BLaER1 (cell line): ENCODE measurements around the gene CBLIF.
"Not testable (repeated sequence)": the region's sequence is repeated elsewhere in the genome, so short reads cannot be mapped to it uniquely, and the experiment has no call there.

Experiments used
- H3K27ac ChIP-seq: shearing (Covaris generic); formaldehyde crosslinking; 2 replicates; pipeline ENCODE4 v1.8.1; 2022
- H3K27me3 ChIP-seq: shearing (Covaris generic); formaldehyde crosslinking; 2 replicates; pipeline ENCODE4 v1.8.1; 2022
- H3K36me3 ChIP-seq: shearing (Covaris generic); formaldehyde crosslinking; 2 replicates; pipeline ENCODE4 v1.8.1; 2022
- H3K4me1 ChIP-seq: shearing (Covaris generic); formaldehyde crosslinking; 2 replicates; pipeline ENCODE4 v1.8.1; 2022
- H3K4me2 ChIP-seq: shearing (Covaris generic); formaldehyde crosslinking; 2 replicates; pipeline ENCODE4 v1.8.1; 2022
- H3K4me3 ChIP-seq: shearing (Covaris generic); formaldehyde crosslinking; 2 replicates; pipeline ENCODE4 v1.8.1; 2022
- H3K9ac ChIP-seq: shearing (Covaris generic); formaldehyde crosslinking; 2 replicates; pipeline ENCODE4 v1.8.1; 2022
- H3K9me3 ChIP-seq: shearing (Covaris generic); formaldehyde crosslinking; 2 replicates; pipeline ENCODE4 v1.8.1; 2022
- H4K20me1 ChIP-seq: shearing (Covaris generic); formaldehyde crosslinking; 2 replicates; pipeline ENCODE4 v1.8.1; 2022
- Cebpa-rat ChIP-seq: shearing (Covaris generic); IDR thresholded peaks from 2 replicates; pipeline ENCODE4 v1.8.1; 2022

Gene CBLIF

GRCh38 chr11:59849129-59849528 lies 3.8 kb upstream of the CBLIF start:
- Histone ChIP-seq H3K4me3 (no peak overlapping the region), H4K20me1 (no peaks in the 10 kb centered on the region)
- TF ChIP-seq Cebpa-rat = no peak

GRCh38 chr11:59848439-59848838 lies 3.1 kb upstream of the CBLIF start:
- not testable (repeated sequence) for H4K20me1 ChIP-seq

More at GRCh38 chr11:59849129-59849528, 3.8 kb upstream of the CBLIF start:
- H3K4me1 ChIP-seq = no peaks in the 10 kb centered on the region
- no peaks in the 10 kb centered on the region for H3K9me3 ChIP-seq
- H3K27me3 ChIP-seq = no peaks in the 10 kb centered on the region
- H3K9ac ChIP-seq = no peak overlapping the region
- no peaks in the 10 kb centered on the region for H3K36me3 ChIP-seq
- H3K4me2 ChIP-seq = no peak overlapping the region
- no peak overlapping the region for H3K27ac ChIP-seq

GRCh38 chr11:59847626-59848025 lies 2.3 kb upstream of the CBLIF start:
- H3K4me3 ChIP-seq = no peak overlapping the region
- H3K4me1 ChIP-seq = no peaks in the 10 kb centered on the region
- no peaks in the 10 kb centered on the region for H3K36me3 ChIP-seq
- TF ChIP-seq Cebpa-rat = no peak
- H3K27me3 ChIP-seq = no peaks in the 10 kb centered on the region
- no peak overlapping the region for H3K4me2 ChIP-seq
- H3K9me3 ChIP-seq = no peaks in the 10 kb centered on the region
- no peak overlapping the region for H3K9ac ChIP-seq
- no peak overlapping the region for H3K27ac ChIP-seq
- no peaks in the 10 kb centered on the region for H4K20me1 ChIP-seq

More at GRCh38 chr11:59848439-59848838, 3.1 kb upstream of the CBLIF start:
- not testable (repeated sequence) for H3K27ac ChIP-seq, H3K4me2 ChIP-seq, H3K4me1 ChIP-seq, H3K9ac ChIP-seq, H3K9me3 ChIP-seq, H3K4me3 ChIP-seq, H3K27me3 ChIP-seq, H3K36me3 ChIP-seq

- no peaks in the 10 kb centered on the region for H4K20me1 ChIP-seq
- H3K4me3 ChIP-seq = no peak overlapping the region
- H3K9me3 ChIP-seq = no peaks in the 10 kb centered on the region
- no peak overlapping the region for H3K27ac ChIP-seq
- H3K4me1 ChIP-seq = no peaks in the 10 kb centered on the region
- no peak overlapping the region for H3K9ac ChIP-seq
- H3K36me3 ChIP-seq = no peaks in the 10 kb centered on the region
- H3K27me3 ChIP-seq = no peaks in the 10 kb centered on the region
- no peak for TF ChIP-seq Cebpa-rat
- no peak overlapping the region for H3K4me2 ChIP-seq
Observed at GRCh38 chr11:59846556-59846955, 1.3 kb upstream of the CBLIF start.

DNA sequence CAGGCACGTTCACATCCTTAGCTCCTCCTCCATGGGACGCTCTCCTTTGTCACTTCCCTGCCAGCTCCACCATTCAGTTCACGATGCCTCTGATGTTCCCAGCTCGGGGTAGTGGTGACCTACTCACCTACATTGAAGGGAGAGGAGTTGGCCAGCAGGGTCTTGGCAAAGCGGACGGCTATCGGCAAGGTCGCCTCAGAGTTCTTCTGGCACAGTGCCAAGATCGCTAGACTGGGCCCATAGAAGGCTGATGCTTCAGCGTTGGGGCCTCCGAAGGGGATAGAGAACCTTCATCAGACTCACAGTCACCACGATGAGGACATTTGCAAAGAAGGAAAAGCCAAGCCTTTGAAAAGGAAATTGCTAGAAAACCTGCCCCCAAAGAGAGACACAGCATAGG lies 3.0 kb downstream of the CBLIF start:
- no peaks in the 10 kb centered on the region for H3K4me1 ChIP-seq
- no peaks in the 10 kb centered on the region for H3K36me3 ChIP-seq
- no peaks in the 10 kb centered on the region for H4K20me1 ChIP-seq
- H3K9ac ChIP-seq = no peak overlapping the region
- no peak for TF ChIP-seq Cebpa-rat
- no peak overlapping the region for H3K27ac ChIP-seq
- H3K27me3 ChIP-seq = no peaks in the 10 kb centered on the region
- H3K4me3 ChIP-seq = no peak overlapping the region
- H3K9me3 ChIP-seq = no peaks in the 10 kb centered on the region
- no peak overlapping the region for H3K4me2 ChIP-seq

GRCh38 chr11:59841514-59841913 lies 3.8 kb downstream of the CBLIF start:
- Histone ChIP-seq H3K9ac (no peak overlapping the region), H3K4me3 (no peak overlapping the region), H3K9me3 (no peaks in the 10 kb centered on the region), H3K27ac (no peak overlapping the region), H3K4me2 (no peak overlapping the region), H3K27me3 (no peaks in the 10 kb centered on the region), H3K4me1 (no peaks in the 10 kb centered on the region), H4K20me1 (no peaks in the 10 kb centered on the region), H3K36me3 (no peaks in the 10 kb centered on the region)
- TF ChIP-seq Cebpa-rat = no peak

- Histone ChIP-seq H4K20me1 (no peaks in the 10 kb centered on the region), H3K4me2 (no peak overlapping the region), H3K9me3 (no peaks in the 10 kb centered on the region), H3K4me1 (no peaks in the 10 kb centered on the region), H3K9ac (no peak overlapping the region), H3K27ac (no peak overlapping the region), H3K27me3 (no peaks in the 10 kb centered on the region), H3K4me3 (no peak overlapping the region), H3K36me3 (no peaks in the 10 kb centered on the region)
- no peak for TF ChIP-seq Cebpa-rat
Observed at GRCh38 chr11:59839615-59840014, 5.7 kb downstream of the CBLIF start.

DNA sequence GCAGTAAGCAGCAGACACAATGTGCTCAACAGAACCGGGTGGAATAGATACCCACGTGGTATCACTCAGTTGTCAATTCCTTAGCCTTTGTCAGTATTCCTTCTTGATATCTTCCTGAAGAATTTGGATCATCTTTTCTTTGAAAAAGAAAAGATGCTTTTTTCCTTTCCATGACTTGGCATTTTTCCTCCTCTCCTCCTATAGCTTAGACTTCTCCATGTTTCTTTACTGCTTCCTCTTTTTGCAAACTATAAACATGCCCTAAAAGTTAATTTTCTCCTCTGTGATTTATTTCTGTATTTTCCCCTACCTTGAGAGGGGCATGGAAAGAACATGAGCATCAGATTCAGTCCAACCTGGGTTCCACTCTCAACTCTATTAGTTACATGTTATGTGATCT lies 11.7 kb downstream of the CBLIF start:
- Histone ChIP-seq H3K27ac (no peak overlapping the region), H3K4me1 (peaks cover 8% of the 10 kb centered on the region; the same call in 1 of the 2 replicates), H3K27me3 (no peaks in the 10 kb centered on the region), H3K36me3 (no peaks in the 10 kb centered on the region), H3K9me3 (no peaks in the 10 kb centered on the region), H3K4me3 (no peak overlapping the region), H3K4me2 (no peak overlapping the region), H3K9ac (no peak overlapping the region), H4K20me1 (no peaks in the 10 kb centered on the region)
- no peak for TF ChIP-seq Cebpa-rat

DNA sequence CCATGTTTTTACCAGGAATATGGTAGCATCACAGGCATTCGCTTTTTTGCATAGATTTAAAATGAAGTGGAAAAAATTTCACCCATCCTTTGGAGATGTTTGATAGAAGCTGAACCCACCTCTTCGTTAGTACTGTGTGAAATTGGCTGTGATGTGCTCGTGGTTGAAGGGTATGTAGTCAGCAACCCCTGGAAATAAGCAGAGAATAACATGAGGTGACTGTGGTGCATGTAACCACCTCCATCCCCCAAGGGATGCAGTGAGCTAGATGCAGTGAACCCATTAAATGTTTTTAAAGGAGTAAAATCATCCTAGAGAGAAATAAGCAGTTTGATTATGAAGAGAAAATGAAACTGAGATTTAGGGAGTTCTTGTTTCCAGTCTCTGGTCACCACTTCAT lies 15.9 kb downstream of the CBLIF start:
- peaks cover 8% of the 10 kb centered on the region; the same call in 1 of the 2 replicates for H3K4me1 ChIP-seq
- no peaks in the 10 kb centered on the region for H3K9me3 ChIP-seq
- TF ChIP-seq Cebpa-rat = no peak
- H3K4me2 ChIP-seq = peak overlapping the region; percentile 33
- no peaks in the 10 kb centered on the region for H3K36me3 ChIP-seq
- no peaks in the 10 kb centered on the region for H3K27me3 ChIP-seq
- no peak overlapping the region for H3K4me3 ChIP-seq
- H4K20me1 ChIP-seq = no peaks in the 10 kb centered on the region
- H3K27ac ChIP-seq = no peak overlapping the region
- no peak overlapping the region for H3K9ac ChIP-seq

- H4K20me1 ChIP-seq = no peaks in the 10 kb centered on the region
- H3K27ac ChIP-seq = no peak overlapping the region
- H3K9ac ChIP-seq = no peak overlapping the region
- H3K36me3 ChIP-seq = no peaks in the 10 kb centered on the region
- H3K27me3 ChIP-seq = no peaks in the 10 kb centered on the region
- no peaks in the 10 kb centered on the region for H3K9me3 ChIP-seq
- peaks cover 19% of the 10 kb centered on the region for H3K4me1 ChIP-seq
- peak; percentile 38; the same call in 1 of the 2 replicates for TF ChIP-seq Cebpa-rat
- H3K4me2 ChIP-seq = no peak overlapping the region
- H3K4me3 ChIP-seq = no peak overlapping the region
Observed at GRCh38 chr11:59822989-59823566, 22.2 kb downstream of the CBLIF start.

GRCh38 chr11:59818572-59818971 lies 26.7 kb downstream of the CBLIF start:
- no peaks in the 10 kb centered on the region for H3K27me3 ChIP-seq
- H3K4me1 ChIP-seq = peaks cover 25% of the 10 kb centered on the region
- H3K9me3 ChIP-seq = no peaks in the 10 kb centered on the region
- no peaks in the 10 kb centered on the region for H4K20me1 ChIP-seq
- H3K27ac ChIP-seq = peak overlapping the region; percentile 63
- H3K36me3 ChIP-seq = no peaks in the 10 kb centered on the region
- TF ChIP-seq Cebpa-rat = no peak
- H3K4me3 ChIP-seq = no peak overlapping the region
- peak overlapping the region; percentile 61 for H3K4me2 ChIP-seq
- H3K9ac ChIP-seq = no peak overlapping the region

DNA sequence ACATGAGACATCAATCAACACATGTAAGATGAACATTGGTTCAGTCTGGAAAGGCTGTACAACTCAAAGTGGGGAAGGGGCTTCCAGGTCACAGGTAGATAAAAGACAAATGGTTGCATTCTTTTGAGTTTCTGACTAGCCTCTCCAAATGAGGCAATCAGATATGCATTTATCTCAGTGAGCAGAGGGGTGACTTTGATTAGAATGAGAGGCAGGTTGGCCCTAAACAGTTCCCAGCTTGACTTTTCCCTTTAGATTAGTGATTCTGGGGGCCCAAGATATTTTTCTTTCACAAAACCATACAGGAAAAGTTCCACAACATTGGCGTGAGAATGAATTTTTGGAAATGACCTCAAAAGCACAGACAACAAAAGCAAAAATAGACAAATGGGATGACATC lies 28.9 kb downstream of the CBLIF start:
- not testable (repeated sequence) for H3K27ac ChIP-seq, H3K4me2 ChIP-seq, H3K9me3 ChIP-seq, H3K36me3 ChIP-seq, H3K4me3 ChIP-seq, H3K9ac ChIP-seq, H3K27me3 ChIP-seq, H4K20me1 ChIP-seq
- peaks cover 26% of the 10 kb centered on the region for H3K4me1 ChIP-seq
